ENCODE results near the gene VIPR1.
"Not testable (repeated sequence)": the region's sequence is repeated elsewhere in the genome, so short reads cannot be mapped to it uniquely, and the experiment has no call there.

VIPR1 gene

DNA sequence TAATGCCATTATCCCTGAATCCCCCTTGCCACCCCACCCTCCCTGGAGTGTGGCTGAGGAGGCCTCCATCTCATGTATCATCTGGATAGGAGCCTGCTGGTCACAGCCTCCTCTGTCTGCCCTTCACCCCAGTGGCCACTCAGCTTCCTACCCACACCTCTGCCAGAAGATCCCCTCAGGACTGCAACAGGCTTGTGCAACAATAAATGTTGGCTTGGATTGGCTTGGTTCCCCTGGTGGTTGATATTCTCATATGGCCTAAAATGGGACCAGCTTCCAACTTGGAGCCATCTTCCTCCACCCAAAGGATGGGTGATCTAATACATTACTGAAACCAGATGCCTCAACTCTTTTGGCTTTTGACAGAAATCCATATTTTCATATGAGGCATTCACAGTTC lies 34.9 kb downstream of the VIPR1 start:
- no peak for FAIRE-seq

DNA sequence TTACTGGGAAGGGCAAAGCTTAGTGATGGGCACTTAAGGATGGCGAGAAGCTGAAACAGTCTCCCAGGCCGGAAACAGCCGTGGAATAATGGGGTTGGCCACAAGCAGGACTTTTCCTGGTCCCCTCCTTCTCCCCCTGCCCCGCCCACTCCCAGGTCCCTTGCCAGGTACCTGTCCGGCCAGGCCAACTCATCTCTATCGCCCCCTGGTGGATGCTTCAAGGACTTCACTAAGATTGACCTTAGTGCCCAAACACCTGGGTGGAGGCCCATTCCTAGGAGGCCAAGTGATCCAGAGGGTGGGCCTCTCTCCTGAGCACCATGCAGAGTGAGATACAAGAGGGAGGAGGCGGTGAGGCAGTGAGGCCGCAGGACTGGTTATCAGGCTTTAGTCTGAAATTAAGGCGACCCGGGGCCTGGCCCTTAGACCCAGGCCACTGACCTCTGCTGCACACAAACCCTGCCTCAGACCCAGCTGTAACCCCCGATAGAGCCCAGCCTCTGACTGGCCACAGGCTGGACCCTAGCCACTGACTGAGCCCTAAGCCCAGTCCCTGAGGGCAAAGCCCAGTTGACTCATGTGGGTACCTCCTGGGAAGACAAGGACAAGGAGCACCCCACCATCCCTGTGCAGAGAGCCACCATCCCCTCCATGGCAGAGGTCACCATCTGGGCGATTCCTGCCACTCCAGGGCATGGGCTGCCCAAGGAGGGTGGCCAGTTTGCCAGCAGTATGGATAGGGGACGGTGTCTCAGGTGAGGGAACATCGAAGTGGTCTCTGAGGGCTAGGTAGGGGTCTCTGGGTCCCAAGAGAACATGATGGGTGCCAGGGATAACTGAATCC lies 37.6 kb downstream of the VIPR1 start:
- FAIRE-seq, result no peak

DNA sequence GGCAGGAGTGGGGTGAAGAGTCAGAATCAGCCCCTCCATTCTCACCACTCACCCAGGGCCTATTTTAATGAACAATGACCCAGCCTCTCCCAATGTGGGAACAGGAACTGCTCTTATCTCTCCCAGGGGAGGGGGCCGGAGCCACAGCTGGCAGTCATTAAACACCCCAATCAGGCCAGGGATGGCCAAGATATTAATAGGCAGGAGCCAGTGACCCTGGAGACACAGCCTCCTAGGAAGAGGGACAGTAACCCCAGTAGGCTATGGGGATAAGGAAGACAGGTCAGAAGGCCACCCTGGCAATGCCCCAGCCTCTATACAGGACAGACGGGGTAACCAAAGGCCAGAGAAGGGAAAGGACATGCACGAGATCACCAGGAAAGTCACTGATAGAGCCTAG lies 38.6 kb downstream of the VIPR1 start:
- no peak for FAIRE-seq

DNA sequence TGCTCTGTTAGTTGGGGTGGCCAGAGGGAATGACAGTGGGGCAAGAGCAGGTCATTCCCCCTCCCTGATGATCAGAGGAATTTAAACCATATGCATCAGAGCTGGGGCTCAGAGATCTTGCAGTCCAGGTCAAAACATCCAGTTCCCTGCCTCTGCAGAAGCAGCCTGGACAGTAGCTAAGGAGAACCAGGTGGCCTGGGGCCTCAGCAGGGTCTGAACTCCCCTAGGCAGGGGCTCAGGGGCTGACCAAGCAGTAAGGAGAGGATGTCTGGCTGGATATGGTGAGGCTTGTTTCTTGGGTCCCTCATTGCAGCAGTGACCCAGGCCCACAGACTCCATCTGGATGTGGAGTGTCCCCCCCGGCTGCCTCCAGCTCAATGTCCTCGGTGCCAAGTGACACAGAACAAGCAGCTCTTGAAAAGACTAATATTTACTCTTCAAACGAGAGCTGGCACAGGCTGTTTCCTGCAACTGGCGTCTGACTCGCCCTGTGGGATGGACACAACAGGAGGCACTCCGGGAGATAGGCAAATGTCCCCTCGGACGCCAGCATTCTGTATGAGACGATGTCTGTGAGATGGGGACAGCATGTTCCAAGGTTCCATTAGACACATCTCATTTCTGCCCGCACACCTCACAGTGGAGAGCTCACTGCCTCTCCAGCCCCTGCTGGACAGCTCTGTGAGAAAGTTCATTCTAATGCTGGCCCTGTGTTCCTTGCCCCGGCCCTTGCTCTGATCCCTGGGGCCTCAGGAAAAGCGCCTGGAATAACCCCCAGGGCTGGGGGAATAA lies 42.2 kb downstream of the VIPR1 start:
- FAIRE-seq, result no peak

DNA sequence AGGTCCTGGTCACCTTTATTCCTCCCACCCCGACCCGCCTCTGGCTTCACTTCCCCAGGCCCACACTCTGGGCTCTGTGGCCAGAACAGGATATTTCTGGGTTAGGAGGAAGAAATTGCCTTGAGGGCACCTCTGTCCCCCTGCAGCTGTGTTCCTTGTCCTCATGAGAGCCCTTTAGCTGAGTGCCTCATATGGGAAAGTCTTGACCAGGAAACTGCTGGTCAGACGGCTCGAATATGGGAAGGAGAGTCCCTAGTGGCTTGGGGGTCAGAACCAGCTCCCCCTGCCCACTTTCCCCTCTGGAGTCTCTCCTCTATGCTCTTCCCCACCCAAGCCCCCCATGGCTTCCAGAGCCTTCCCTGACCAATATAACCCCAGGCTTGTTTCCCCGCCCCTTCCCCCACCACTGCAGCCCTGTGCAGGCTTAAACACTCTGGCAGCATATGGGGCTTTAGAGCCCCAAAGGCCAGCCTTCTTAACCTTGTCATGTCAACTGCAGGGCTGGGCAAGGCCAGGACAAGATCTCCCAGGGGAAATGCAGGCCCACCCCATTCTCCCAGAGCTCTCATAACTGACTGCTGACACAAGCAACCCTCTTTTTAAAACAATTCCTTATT lies 42.9 kb downstream of the VIPR1 start:
- FAIRE-seq, result no peak

DNA sequence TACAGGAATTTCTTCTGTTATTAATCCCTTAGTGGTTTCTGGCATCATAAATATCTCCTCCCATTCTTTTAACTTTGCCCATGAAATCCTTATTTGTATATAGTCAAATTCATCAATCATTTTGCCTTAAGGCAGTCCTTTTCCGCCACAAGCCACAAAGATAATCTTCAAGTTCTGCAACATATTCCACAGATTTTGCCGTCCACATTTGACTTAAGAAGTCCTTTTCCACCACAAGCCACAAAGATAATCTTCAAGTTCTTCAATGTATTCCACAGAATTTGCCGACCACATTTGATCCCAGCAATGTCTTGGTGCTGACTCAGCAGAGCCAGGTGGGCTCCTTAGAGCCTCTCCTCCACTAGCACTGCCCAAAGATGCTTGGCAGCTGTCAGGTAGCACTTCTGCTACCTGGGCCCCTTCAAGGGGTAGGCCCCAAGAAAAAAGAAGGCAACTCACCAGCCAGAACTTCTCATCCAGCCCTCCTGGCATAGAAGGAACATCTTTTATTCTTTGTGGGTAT lies 44.3 kb downstream of the VIPR1 start:
- no peak for FAIRE-seq

DNA sequence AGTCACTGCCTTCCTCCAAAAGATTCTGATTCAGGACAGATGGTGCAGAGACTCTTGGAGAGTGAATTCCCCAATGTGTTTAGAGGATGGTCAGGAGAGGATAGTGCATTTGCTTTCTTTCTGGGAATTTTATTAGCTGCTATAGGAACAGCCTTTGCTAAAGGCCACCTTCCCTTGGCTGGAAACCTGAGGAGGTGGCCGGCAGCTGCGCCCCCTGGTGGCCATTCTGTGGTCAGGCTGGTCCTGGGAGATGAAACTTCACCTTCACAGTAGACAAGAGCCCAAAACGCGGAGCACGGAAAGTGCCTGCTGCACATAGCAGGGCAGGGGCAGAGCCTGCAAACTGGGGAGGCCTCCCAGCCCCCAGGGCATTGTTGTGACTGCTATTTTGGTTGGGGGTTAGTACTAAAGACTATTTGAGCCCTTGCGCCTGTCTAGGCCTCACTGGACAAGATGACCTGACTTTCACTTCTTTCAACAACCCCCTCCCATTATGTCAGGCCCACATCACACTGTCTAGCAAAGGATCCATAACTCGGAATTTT lies 45.0 kb downstream of the VIPR1 start:
- FAIRE-seq, result no peak

DNA sequence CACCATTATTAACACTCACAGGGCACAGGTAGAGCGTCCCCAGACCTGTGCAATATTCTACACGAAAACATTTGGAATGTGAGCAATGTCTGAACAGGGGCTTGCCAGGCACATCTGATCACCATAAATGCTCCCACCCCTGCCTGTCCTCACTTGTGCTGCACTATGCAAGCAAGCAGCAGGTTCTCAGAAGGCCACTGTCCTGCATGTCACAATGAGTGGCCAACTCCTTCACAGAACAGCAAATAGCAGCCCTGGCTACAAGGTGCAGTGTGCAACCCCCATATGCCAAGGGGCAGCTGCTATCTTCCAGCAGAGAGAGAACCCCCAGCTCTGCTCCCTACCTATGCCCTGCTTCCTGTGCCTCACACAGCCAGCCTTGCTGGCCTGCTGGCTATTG lies 46.7 kb downstream of the VIPR1 start:
- FAIRE-seq, result no peak

DNA sequence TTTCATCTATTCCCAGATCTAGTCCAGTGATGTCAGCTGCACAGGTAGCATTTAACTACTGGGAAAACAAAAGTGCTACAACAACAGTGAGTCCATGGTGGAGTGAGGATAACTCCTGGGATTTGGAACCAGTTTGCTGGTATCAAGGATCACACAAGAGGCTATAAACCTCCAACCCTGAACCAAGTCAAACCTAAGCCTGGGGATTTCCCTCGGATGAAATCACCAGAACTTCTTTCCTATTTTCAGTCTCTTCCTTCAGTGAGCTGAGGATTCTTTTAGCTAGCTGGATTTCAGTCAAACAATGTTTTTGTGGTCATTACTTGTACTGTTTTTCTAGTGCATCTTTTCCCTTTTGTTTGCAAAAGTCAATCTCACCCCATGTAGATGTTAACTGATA lies 47.8 kb downstream of the VIPR1 start:
- no peak for FAIRE-seq

DNA sequence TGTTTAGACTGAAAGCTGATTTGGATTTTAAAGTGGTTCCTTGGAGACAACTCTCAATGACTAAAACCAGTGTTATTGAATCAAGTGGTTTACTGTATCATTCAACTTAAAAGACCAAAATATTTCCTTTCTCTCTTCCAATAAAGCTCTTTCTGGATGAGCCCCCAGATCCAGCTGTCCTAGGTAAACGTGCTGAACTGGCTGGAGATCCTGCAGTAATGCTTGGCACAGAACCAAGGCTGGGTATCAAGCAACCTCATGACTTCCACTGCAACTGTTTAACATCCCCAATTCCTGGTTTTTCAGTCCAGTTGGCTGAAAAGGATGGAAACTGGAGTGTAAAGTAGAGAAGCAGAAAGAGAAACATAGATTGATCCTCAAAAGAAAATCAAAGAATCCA lies 50.4 kb downstream of the VIPR1 start:
- no peak for FAIRE-seq

DNA sequence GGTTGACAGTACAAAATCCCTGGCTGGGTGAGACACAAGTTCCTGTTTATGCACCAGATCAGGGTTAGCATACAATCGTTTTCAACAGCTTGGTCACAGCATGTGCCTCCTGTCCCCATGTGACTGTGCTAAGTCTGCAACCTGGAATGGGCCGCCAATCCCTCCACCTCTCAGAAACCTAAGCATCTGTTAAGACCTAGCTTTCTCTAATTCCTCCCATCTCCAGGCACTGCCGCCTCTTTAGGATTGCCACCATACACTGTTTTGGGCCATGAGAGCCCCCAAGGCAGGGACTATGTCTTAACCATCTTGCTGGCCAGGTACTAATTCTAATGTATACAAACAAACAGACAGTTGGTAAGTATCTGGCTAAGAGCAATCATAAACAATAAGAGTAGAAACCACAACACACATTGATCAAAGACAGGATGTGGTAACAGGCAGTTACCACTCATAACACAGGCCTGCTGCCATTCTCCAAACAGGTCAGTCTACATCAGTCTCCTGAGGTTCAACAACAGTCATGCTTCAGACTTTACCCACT lies 53.7 kb downstream of the VIPR1 start:
- no peak for FAIRE-seq

DNA sequence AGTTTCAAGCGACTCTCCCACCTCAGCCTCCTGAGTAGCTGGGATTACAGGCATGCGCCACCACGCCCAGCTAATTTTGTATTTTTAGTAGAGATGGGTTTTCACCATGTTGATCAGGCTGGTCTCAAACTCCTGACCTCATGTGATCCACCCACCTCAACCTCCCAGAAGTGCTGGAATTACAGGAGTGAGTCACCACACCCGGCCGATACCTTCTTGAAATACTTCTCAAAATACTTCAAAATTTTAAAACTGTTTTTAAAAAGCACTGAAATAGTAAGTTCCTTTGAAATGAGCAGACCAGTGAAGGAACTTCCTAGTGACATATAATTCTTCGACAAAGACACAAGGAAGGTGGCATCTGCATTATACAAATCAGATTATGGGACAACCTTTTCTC lies 54.4 kb downstream of the VIPR1 start:
- FAIRE-seq, result not testable (repeated sequence)

DNA sequence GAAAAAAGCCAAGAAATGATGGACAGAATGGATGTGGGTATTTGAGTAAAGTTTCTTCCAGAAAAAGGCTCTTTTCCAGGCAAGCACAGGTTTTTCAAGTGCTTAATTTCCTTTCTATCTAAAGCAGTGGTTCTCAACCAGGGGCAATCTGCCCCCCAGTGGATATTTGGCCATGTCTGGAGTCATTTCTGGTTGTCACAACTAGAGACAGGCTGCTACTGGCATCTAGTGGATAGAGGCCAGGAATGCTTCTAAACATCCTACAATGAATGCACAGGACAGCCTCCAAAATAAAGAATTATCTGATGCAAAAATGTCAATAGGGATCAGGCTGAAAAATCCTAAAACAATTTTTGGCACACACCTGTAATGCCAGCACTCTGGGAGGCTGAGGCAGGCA lies 55.4 kb downstream of the VIPR1 start:
- FAIRE-seq, result no peak

DNA sequence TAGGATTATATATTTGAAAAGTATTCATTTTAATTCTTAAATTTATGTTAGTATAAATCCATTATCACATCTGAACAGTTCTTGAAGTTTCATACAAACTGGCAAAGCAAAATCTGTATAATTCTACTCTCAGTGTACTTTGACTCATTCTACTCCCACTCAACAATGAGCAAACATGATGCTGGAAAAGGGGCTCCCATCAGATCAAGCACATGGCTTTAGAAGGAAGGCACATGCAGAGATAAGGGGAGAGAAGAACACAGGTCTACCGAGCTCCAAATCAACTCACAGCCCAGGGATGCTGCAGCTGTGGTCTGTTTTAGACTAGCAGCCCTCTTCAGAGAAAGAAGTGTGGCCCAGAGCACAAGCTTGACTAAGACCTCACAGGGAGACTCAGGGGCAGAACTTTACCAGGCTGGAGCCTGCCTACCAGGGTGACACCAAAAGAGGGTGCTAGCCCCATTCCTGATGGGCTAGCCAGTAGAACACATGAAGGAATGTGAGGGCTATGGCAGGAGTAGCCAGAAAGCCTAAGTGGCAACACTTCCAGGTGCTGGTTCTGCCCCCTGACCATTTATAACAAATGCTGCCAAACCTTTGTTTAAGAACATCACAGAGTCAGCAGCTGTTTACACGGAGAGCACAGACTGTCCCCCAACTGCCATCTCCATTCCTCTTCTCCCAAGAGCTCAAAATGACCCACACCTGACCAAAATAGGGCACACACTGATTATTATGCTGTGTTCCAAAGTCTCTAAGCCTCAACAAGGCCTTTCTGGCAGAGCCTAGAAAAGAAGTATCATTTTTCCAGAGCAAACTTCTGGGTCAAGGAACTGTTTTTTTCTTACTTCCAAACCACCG lies 59.8 kb downstream of the VIPR1 start:
- FAIRE-seq, result no peak

DNA sequence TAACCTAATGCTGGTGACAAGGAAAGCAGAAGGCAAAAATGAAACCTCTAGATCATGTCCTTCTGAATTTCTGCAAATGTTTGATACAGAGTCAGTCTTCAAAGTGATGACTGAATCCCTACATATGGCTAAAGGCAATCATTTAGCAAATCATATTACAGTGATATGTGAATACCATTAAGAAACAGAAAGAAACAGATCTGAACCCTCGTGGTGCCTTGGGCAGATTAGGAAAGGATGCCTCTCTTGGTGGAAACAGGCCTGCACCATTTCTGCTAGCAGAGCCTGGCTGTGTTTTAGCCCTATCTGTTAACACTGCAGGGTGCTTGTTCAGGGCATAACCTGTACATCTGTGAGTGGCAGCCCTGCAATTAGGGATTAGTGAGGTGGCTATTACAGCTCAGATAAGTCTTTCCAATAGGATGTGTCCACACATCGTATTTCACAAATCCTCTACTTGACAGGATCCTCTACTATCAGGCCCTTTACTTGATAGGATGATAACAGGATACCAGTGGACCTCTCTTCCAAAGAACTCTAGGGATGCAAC lies 67.2 kb downstream of the VIPR1 start:
- no peak for FAIRE-seq

DNA sequence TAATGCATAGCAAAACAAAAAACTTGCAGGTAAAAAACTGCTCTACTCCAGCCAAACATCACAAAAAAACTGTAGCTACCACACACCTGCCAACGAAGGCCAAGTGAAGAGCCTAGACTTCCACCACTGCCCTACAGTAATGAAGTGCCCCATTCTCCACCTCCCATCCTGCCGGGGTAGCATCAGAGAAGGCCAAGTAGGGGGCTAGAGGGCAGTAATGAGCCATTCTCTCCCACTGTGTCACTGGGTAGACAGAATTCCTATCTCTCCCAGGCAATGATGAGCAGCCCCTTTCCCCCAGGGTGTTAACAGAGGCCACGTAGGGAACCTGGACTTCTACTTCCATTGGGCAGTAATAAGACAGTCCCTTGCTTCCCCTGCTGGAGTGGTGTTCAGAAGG lies 69.8 kb downstream of the VIPR1 start:
- FAIRE-seq, result no peak

DNA sequence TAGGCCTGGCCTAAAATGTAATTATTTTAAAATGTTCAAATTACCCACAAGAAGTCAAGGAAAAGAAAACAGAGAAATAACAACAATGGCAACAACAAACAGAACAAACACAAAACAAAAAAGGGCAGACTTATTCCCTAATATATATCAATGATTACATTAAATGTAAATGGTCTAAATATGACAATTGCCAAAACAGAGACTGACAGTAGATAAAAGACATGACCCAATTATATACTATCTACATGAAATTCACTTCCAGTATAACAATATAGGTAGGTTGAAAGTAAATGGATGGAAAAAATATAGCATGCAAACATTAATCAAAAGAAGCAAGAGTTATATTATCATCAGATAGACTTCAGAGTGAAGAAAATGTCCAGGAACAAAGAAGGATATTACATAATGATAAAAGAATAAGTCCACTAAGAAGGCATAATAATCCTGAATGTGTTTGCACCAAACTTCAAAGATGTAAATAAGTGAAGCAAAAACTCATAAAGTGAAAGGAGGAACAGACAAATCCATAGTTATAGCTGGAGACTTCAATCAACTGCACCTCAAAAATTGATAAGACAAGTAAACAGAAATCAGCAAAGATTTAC lies 72.8 kb downstream of the VIPR1 start:
- no peak for FAIRE-seq

DNA sequence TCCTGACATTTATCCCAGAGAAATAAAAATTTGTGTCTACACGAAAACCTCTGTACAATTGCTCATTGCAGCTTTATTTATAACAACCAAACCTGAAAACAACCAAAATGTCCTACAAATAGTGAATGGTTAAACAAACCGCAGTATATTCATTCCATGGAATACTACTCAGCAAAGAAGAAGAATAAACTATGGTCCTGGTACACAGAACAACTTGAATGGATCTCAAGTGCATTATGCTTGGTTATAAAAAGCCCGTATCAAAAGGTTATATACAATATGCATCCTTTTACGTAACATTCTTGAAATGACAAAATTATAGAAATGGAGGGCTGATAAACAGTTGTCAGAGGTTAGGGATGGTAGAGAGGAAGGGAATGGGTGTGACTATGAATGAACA lies 75.6 kb downstream of the VIPR1 start:
- FAIRE-seq, result no peak

DNA sequence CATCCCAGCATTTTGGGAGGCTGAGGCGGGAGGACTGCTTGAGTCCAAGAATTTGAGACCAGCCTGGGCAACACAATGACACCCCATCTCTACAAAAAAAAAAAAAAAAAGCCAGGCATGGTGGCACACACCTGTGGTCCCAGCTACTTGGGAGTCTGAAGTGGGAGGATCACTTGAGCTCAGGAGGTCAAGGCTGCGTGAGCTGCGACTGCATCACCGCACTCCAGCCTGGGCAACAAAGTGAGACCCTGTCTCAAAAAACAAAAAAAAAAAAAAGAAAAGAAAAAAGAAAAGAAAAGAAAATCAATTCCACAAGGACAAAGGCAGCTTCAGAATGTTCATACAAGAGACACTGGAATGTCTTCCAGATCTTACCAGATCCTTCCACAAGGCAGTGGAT lies 76.9 kb downstream of the VIPR1 start:
- not testable (repeated sequence) for FAIRE-seq

DNA sequence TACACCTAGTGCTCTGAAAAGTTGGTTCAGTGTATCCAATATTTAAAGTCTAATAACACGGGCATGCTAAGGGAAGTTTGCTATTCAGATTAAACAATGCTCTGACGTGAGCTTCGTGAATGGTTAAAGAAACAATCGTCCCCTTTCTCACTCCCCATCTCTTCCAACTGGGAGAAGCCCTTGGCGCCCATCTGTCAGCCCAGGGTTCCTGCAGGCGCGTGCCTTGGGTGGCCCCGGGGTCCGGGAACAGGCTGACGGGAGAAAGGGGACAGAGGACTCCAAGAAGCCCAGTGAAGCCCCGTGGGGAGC lies 78.9 kb downstream of the VIPR1 start:
- no peak for FAIRE-seq

DNA sequence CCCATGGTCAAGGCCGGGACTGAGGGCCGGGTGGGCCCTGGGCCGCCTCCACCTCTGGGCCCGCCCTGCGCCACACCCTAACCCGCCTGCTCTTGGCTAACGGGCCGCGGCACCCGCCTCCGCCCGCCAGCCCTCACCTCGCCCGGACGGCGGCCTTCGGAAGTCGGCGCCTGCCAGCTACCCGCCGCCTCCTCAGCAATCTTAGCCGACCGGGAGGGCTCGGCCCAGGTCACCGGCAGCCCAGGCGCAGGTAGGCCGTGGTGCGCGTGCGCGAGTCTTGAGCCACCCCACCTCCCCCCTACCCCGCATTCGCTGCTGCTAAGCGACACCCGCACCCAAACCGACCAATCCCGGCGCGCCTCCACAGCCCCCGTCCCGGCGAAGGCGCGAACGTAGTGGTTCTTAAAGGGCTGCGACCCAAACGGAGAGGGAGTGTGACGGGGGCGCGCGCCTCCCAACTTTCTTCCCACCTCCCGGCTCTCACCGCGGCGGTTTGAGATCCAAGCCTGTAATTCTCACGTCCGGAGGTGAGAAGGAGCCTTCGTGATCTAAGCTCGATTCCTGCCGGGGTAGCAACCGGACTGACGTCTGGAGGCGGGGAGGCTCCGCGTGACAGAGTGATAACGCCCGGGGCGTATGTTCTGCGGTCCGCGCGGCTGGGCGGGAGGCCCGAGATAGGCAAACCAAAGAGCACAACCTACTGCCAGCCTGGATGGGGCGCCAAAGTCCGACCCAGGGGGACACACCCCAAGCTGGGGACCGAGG lies 79.4 kb downstream of the VIPR1 start, which contains the start of gene SEC22C:
TSS of gene SEC22C (minus strand) at position 259 of the 765 bp plus-strand sequence. CDS start 12,921 bp downstream, outside the sequence.
- FAIRE-seq, result no peak
